Renal cortical epithelial cell (primary cell): Measurements from ENCODE around the gene CUL9. TPM values are rescaled to one million over a fixed set of nuclear protein-coding genes. Genes with fewer than 3 reads are reported as not detected.

ENCODE experiments used
- DNase-seq: peaks from one replicate; pipeline ENCODE4 v3.0.0-alpha.2; 2011; ENCODE audit warnings: low read depth
- total RNA-seq: library from RNA; depleted of rRNA; stranded (reverse); fragments of >200 nt; gene quantifications from 2 replicates; pipeline ENCODE4 v1.2.3, GENCODE V29; 2014

Gene CUL9
- total RNA-seq, 1 donor from 2014 or later: 43.4 TPM

DNA sequence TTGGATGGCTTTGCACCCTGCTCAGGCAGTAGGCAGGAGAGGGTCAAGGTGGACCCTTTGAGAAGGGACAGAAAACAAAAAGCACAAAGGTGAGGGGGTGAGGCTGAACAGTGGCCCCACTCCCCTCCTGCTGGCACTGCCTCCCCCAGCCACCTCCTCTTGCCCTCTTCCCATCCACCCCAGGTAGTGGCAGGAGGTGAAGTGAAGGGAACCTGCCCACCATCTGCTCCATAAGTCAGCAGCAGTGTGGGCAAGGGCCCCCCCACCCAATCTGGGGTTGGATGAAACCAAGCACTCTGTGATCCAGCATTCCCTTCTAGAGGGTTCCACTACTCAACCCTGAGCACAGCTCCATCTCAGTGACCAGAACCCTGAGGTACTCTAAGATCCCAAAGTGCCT lies 89.9 kb downstream of the CUL9 start:
- no peak for DNase-seq

DNA sequence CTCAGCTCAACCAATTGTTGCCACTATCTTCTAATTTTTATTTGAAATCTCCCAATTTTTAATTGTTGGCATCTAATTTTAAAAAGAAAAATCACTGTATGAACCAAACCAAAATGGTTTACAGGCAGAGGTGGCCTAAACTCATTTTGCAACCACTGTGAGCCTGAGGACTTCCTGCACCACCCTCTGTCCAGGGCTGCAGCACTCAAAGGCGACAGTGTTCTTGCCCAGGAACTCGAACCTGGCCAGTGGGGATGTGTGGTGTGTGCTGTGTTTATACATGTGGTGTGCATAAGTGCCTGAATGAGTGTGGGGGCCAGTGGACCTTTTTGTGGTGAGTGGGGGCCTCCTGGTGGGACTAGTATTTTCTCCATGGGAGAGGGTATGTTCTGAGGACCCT lies 91.7 kb downstream of the CUL9 start:
- no peak for DNase-seq

Other genes starting within 250 kb of the CUL9 start
- gene GNMT, start 221.4 kb upstream of the CUL9 start, total RNA-seq: 0.20 TPM in 1 of 2 replicates, not detected in the other
- gene PEX6, start 203.0 kb upstream of the CUL9 start, total RNA-seq: 46.0 and 80.8 TPM in 2 replicates
- gene PPP2R5D, start 197.6 kb upstream of the CUL9 start, total RNA-seq: 42.9 and 47.8 TPM in 2 replicates
- 38.3 and 46.9 TPM in 2 replicates for gene MEA1, start 168.2 kb upstream of the CUL9 start, total RNA-seq
- 60.7 and 111 TPM in 2 replicates for gene KLHDC3, start 167.9 kb upstream of the CUL9 start, total RNA-seq
- gene RRP36, start 160.6 kb upstream of the CUL9 start, total RNA-seq: 93.5 and 166 TPM in 2 replicates
- 28.0 and 45.0 TPM in 2 replicates for gene CUL7, start 128.3 kb upstream of the CUL9 start, total RNA-seq
- 17.9 and 25.4 TPM in 2 replicates for gene MRPL2, start 122.8 kb upstream of the CUL9 start, total RNA-seq
- gene KLC4, start 122.6 kb upstream of the CUL9 start, total RNA-seq: 17.0 and 29.3 TPM in 2 replicates
- 81.3 and 141 TPM in 2 replicates for gene PTK7, start 105.9 kb upstream of the CUL9 start, total RNA-seq
- gene SRF, start 10.9 kb upstream of the CUL9 start, total RNA-seq: 14.2 and 20.9 TPM in 2 replicates
- 37.1 and 81.6 TPM in 2 replicates for gene DNPH1, start 47.3 kb downstream of the CUL9 start, total RNA-seq
- gene TTBK1, start 61.3 kb downstream of the CUL9 start, total RNA-seq: 0.10 TPM in 1 of 2 replicates, not detected in the other
- not detected in 2 replicates for gene SLC22A7, start 116.1 kb downstream of the CUL9 start, total RNA-seq
- gene CRIP3, start 126.6 kb downstream of the CUL9 start, total RNA-seq: 0.25 TPM in 1 of 2 replicates, not detected in the other
- gene ZNF318, start 187.5 kb downstream of the CUL9 start, total RNA-seq: 3.8 and 11.6 TPM in 2 replicates
- gene ABCC10, start 245.3 kb downstream of the CUL9 start, total RNA-seq: 13.0 and 19.1 TPM in 2 replicates